Naive thymus-derived CD4-positive, alpha-beta T cell (primary cell): ENCODE measurements around the gene POMGNT2. TPM values are rescaled to one million over a fixed set of nuclear protein-coding genes. Genes with fewer than 3 reads are reported as not detected.

ENCODE experiments used
- ATAC-seq: fragments of 150-1000 bp; cut with Tn5 transposase; 2 replicates; pipeline ENCODE4 v1.10.0; 2021; ENCODE audit warnings: mild to moderate bottlenecking, moderate library complexity
- CTCF ChIA-PET: fragments of 350-600 bp; sonication (Branson Sonifier 250); formaldehyde crosslinking; loops from one replicate; lab custom pipeline; 2021; ENCODE audit warnings: antibody characterized with exemption; lab: Charles Lee
- POLR2A ChIA-PET: fragments of 350-600 bp; sonication (Branson Sonifier 250); formaldehyde crosslinking; loops from one replicate; lab custom pipeline; 2021; ENCODE audit warnings: antibody characterized with exemption, inconsistent platforms; lab: Charles Lee
- DNase-seq, 9 donors: peaks; one replicate each; pipeline versions ENCODE4 v3.0.0 to v3.0.0-alpha.2; 2020 to 2022; ENCODE audit warnings: mixed read lengths in 1 of 9
- H3K27ac ChIP-seq: one replicate; pipeline ENCODE4 v1.7.0; 2013; ENCODE audit warnings: mild to moderate bottlenecking, low read depth, low read length, moderate library complexity
- H3K27me3 ChIP-seq, 2 donors: one replicate each; pipeline ENCODE4 v1.7.0; 2013; ENCODE audit warnings: low read length in 2 of 2, mild to moderate bottlenecking in 2 of 2, moderate library complexity in 2 of 2; ENCODE audit not compliant: control insufficient read depth in 2 of 2, insufficient read depth in 2 of 2
- H3K36me3 ChIP-seq, 3 experiments: 1 replicate in 2 of 3; 2 replicates in 1 of 3; pipeline ENCODE4 v1.7.0; 2013; ENCODE audit warnings: low read length in 3 of 3, mild to moderate bottlenecking in 3 of 3, moderate library complexity in 1 of 3; ENCODE audit not compliant: insufficient read depth in 3 of 3, control insufficient read depth in 2 of 3
- H3K4me1 ChIP-seq, 2 donors: one replicate each; pipeline ENCODE4 v1.7.0; 2013; ENCODE audit warnings: low read length in 2 of 2, mild to moderate bottlenecking in 2 of 2, moderate library complexity in 1 of 2; ENCODE audit not compliant: control insufficient read depth in 2 of 2, insufficient read depth in 2 of 2
- H3K4me3 ChIP-seq: 2 replicates; pipeline ENCODE4 v1.7.0; 2013; ENCODE audit warnings: mild to moderate bottlenecking, low read length
- H3K9me3 ChIP-seq, 3 experiments: 1 replicate in 2 of 3; 2 replicates in 1 of 3; pipeline ENCODE4 v1.7.0; 2013; ENCODE audit warnings: low read length in 3 of 3; ENCODE audit not compliant: control insufficient read depth in 2 of 3
- H3K27ac Mint-ChIP-seq, 9 donors: one replicate each; pipeline ENCODE4 v1.8.0; 2020 to 2022; ENCODE audit warnings: mixed read lengths in 9 of 9, mild to moderate bottlenecking in 8 of 9, moderate library complexity in 5 of 9, inconsistent platforms in 2 of 9
- H3K27me3 Mint-ChIP-seq, 5 donors: one replicate each; pipeline ENCODE4 v1.8.0; 2021 to 2022; ENCODE audit warnings: mixed read lengths in 5 of 5, mild to moderate bottlenecking in 1 of 5
- H3K36me3 Mint-ChIP-seq, 5 donors: one replicate each; pipeline ENCODE4 v1.8.0; 2020 to 2022; ENCODE audit warnings: mixed read lengths in 5 of 5, mild to moderate bottlenecking in 3 of 5, inconsistent platforms in 1 of 5
- H3K4me1 Mint-ChIP-seq, 7 donors: one replicate each; pipeline ENCODE4 v1.8.0; 2020 to 2022; ENCODE audit warnings: mixed read lengths in 7 of 7, mild to moderate bottlenecking in 3 of 7, inconsistent platforms in 1 of 7
- H3K4me3 Mint-ChIP-seq, 10 donors: one replicate each; pipeline ENCODE4 v1.8.0; 2020 to 2022; ENCODE audit warnings: mild to moderate bottlenecking in 10 of 10, mixed read lengths in 10 of 10, moderate library complexity in 6 of 10, inconsistent platforms in 2 of 10
- H3K9me3 Mint-ChIP-seq, 11 donors: one replicate each; pipeline ENCODE4 v1.8.0; 2020 to 2022; ENCODE audit warnings: mixed read lengths in 11 of 11, mild to moderate bottlenecking in 4 of 11, inconsistent platforms in 1 of 11, moderate library complexity in 1 of 11
- intact Hi-C, 2 donors: fragments of 100-400 bp; cut with micrococcal nuclease; formaldehyde crosslinking; loops; one replicate each; pipeline ENCODE4 v1.15.1; 2023
- polyA plus RNA-seq, 2 donors: library from polyadenylated mRNA; unstranded; fragments of 300-500 nt; fragmentation: Illumina TruSeq; gene quantifications; one replicate each; pipeline ENCODE4 v1.2.3, GENCODE V29; 2021
- total RNA-seq, 6 experiments: library from RNA in 5 of 6; stranded (reverse) in 5 of 6; gene quantifications; 1 replicate in 5 of 6; 2 replicates in 1 of 6; pipeline ENCODE4 v1.2.3 and lab custom pipeline; 2021 to 2026

POMGNT2 gene
- total and polyA plus RNA-seq, 7 experiments from 2014 or later = 3.5 to 11.0 (median 7.3) TPM

- H3K9me3 Mint-ChIP-seq = peaks cover 0 to 6% (median 0%) of the 10 kb centered on the region in 11 donors
- H3K36me3 ChIP-seq = peaks cover 0 to 18% (median 6%) of the 10 kb centered on the region in 3 experiments
- no peaks in the 10 kb centered on the region for H3K9me3 ChIP-seq
- no peaks in the 10 kb centered on the region for H3K27me3 ChIP-seq
- no peak overlapping the region for H3K27ac Mint-ChIP-seq
- peaks cover 13 to 42% (median 35%) of the 10 kb centered on the region in 5 donors for H3K36me3 Mint-ChIP-seq
- no peaks in the 10 kb centered on the region for H3K4me1 ChIP-seq
- H3K27ac ChIP-seq = no peak overlapping the region
- ChIA-PET POLR2A (interaction anchor here (0.6 kb wide), 1 partner anchor 230 kb away, joined by 3 read pairs; no protein-coding TSS in a partner anchor), CTCF (interaction anchor here (1.0 kb wide), 1 partner anchor 115 kb away, joined by 3 read pairs; no protein-coding TSS in a partner anchor)
- H3K4me3 ChIP-seq = no peak overlapping the region
- peaks cover 0 to 7% (median 0%) of the 10 kb centered on the region in 5 donors for H3K27me3 Mint-ChIP-seq
- no peak for DNase-seq
- ATAC-seq = no peak
- intact Hi-C loops = no loop called here
- no peak overlapping the region for H3K4me3 Mint-ChIP-seq
- H3K4me1 Mint-ChIP-seq = peaks cover 0 to 7% (median 0%) of the 10 kb centered on the region in 7 donors
Measured at GRCh38 chr3:43075904-43076661, 29.8 kb downstream of the POMGNT2 start.

- Histone ChIP-seq H3K27me3 (no peaks in the 10 kb centered on the region), H3K9me3 (no peaks in the 10 kb centered on the region), H3K27ac (no peak overlapping the region), H3K4me1 (no peaks in the 10 kb centered on the region), H3K36me3 (peaks cover 0 to 8% (median 3%) of the 10 kb centered on the region in 3 experiments), H3K4me3 (no peak overlapping the region)
- peaks cover 5 to 32% (median 27%) of the 10 kb centered on the region in 5 donors for H3K36me3 Mint-ChIP-seq
- H3K27ac Mint-ChIP-seq = peak overlapping the region in 2 of 9 donors; percentile 1 to 73
- no peak for DNase-seq
- peaks cover 0 to 4% (median 0%) of the 10 kb centered on the region in 11 donors for H3K9me3 Mint-ChIP-seq
- peaks cover 0 to 7% (median 0%) of the 10 kb centered on the region in 7 donors for H3K4me1 Mint-ChIP-seq
- H3K4me3 Mint-ChIP-seq = no peak overlapping the region
- peaks cover 0 to 7% (median 0%) of the 10 kb centered on the region in 5 donors for H3K27me3 Mint-ChIP-seq
- ATAC-seq = no peak
- POLR2A ChIA-PET = no interaction called here
- intact Hi-C loops = loop anchor here in 1 of 2 donors (5.0 kb wide), 1 partner anchor 53 kb away; no protein-coding TSS in a partner anchor
- CTCF ChIA-PET = interaction anchor here (1.0 kb wide), 1 partner anchor 114 kb away, joined by 3 read pairs; no protein-coding TSS in a partner anchor
Measured at GRCh38 chr3:43074901-43075689, 30.8 kb downstream of the POMGNT2 start.

- intact Hi-C loops = loop anchor here in 1 of 2 donors (5.0 kb wide), 1 partner anchor 52 kb away; no protein-coding TSS in a partner anchor
- ATAC-seq = no peak
- H3K9me3 Mint-ChIP-seq = peaks cover 0 to 4% (median 0%) of the 10 kb centered on the region in 11 donors
- ChIA-PET CTCF (interaction anchor here (1.1 to 2.3 kb wide), 2 partner anchors 14 to 113 kb away, joined by 5 to 7 read pairs; no protein-coding TSS in a partner anchor), POLR2A (no interaction called here)
- peak overlapping the region in 3 of 9 donors; percentile 1 to 73 (median 2) for H3K27ac Mint-ChIP-seq
- Histone ChIP-seq H3K4me3 (no peak overlapping the region), H3K27me3 (no peaks in the 10 kb centered on the region), H3K4me1 (no peaks in the 10 kb centered on the region), H3K27ac (no peak overlapping the region), H3K9me3 (no peaks in the 10 kb centered on the region), H3K36me3 (peaks cover 0 to 2% (median 0%) of the 10 kb centered on the region in 3 experiments)
- peaks cover 0 to 7% (median 0%) of the 10 kb centered on the region in 7 donors for H3K4me1 Mint-ChIP-seq
- peaks cover 0 to 7% (median 0%) of the 10 kb centered on the region in 5 donors for H3K27me3 Mint-ChIP-seq
- peaks cover 2 to 26% (median 22%) of the 10 kb centered on the region in 5 donors for H3K36me3 Mint-ChIP-seq
- DNase-seq = no peak
- no peak overlapping the region for H3K4me3 Mint-ChIP-seq
Measured at GRCh38 chr3:43074482-43074881, 31.4 kb downstream of the POMGNT2 start.

- ChIA-PET POLR2A (no interaction called here), CTCF (interaction anchor here (1.1 to 2.3 kb wide), 2 partner anchors 15 to 112 kb away, joined by 5 to 7 read pairs; no protein-coding TSS in a partner anchor)
- Mint-ChIP-seq H3K4me3 (no peak overlapping the region), H3K27ac (no peak overlapping the region), H3K9me3 (peaks cover 0 to 4% (median 0%) of the 10 kb centered on the region in 11 donors), H3K27me3 (peaks cover 0 to 7% (median 0%) of the 10 kb centered on the region in 5 donors), H3K4me1 (peaks cover 0 to 7% (median 0%) of the 10 kb centered on the region in 7 donors), H3K36me3 (peaks cover 2 to 20% (median 16%) of the 10 kb centered on the region in 5 donors)
- ATAC-seq (no peak), DNase-seq (no peak)
- no peak overlapping the region for H3K27ac ChIP-seq
- no peaks in the 10 kb centered on the region for H3K9me3 ChIP-seq
- intact Hi-C loops = loop anchor here in 1 of 2 donors (5.0 kb wide), 1 partner anchor 52 kb away; no protein-coding TSS in a partner anchor
- H3K4me3 ChIP-seq = no peak overlapping the region
- no peaks in the 10 kb centered on the region for H3K27me3 ChIP-seq
- no peaks in the 10 kb centered on the region for H3K4me1 ChIP-seq
- H3K36me3 ChIP-seq = no peaks in the 10 kb centered on the region
Measured at GRCh38 chr3:43073836-43074220, 32.1 kb downstream of the POMGNT2 start.

GRCh38 chr3:43073116-43073835, 32.6 kb downstream of the POMGNT2 start:
- peaks cover 0 to 7% (median 0%) of the 10 kb centered on the region in 7 donors for H3K4me1 Mint-ChIP-seq
- peaks cover 0 to 7% (median 0%) of the 10 kb centered on the region in 5 donors for H3K27me3 Mint-ChIP-seq
- Histone ChIP-seq H3K4me3 (no peak overlapping the region), H3K36me3 (no peaks in the 10 kb centered on the region), H3K27me3 (no peaks in the 10 kb centered on the region), H3K9me3 (no peaks in the 10 kb centered on the region), H3K4me1 (no peaks in the 10 kb centered on the region), H3K27ac (no peak overlapping the region)
- DNase-seq = no peak
- H3K27ac Mint-ChIP-seq = peak overlapping the region in 1 of 9 donors; percentile 66
- H3K4me3 Mint-ChIP-seq = no peak overlapping the region
- intact Hi-C loops = loop anchor here in 1 of 2 donors (5.0 kb wide), 1 partner anchor 51 kb away; no protein-coding TSS in a partner anchor
- no peak for ATAC-seq
- CTCF ChIA-PET = interaction anchor here (0.9 to 2.3 kb wide), 3 partner anchors 15 to 112 kb away, joined by 3 to 7 read pairs (median 5); no protein-coding TSS in a partner anchor
- POLR2A ChIA-PET = no interaction called here
- H3K9me3 Mint-ChIP-seq = peaks cover 0 to 3% (median 0%) of the 10 kb centered on the region in 11 donors
- peaks cover 1 to 14% (median 10%) of the 10 kb centered on the region in 5 donors for H3K36me3 Mint-ChIP-seq
